Hematopoietic multipotent progenitor cell (in vitro differentiated cells): ENCODE data around the gene SEC31B. TPM values are rescaled to one million over a fixed set of nuclear protein-coding genes. Genes with fewer than 3 reads are reported as not detected.

Experiments
- DNase-seq, 3 donors: peaks; one replicate each; pipeline ENCODE4 v3.0.0-alpha.2; 2011 to 2015; ENCODE audit warnings: low read depth in 2 of 3, low spot score in 2 of 3
- total RNA-seq: library from RNA; depleted of rRNA; stranded (reverse); fragments of >200 nt; gene quantifications from one replicate; pipeline ENCODE4 v1.2.3, GENCODE V29; 2012

SEC31B gene
- total RNA-seq, 1 donor: 9.7 TPM

DNA sequence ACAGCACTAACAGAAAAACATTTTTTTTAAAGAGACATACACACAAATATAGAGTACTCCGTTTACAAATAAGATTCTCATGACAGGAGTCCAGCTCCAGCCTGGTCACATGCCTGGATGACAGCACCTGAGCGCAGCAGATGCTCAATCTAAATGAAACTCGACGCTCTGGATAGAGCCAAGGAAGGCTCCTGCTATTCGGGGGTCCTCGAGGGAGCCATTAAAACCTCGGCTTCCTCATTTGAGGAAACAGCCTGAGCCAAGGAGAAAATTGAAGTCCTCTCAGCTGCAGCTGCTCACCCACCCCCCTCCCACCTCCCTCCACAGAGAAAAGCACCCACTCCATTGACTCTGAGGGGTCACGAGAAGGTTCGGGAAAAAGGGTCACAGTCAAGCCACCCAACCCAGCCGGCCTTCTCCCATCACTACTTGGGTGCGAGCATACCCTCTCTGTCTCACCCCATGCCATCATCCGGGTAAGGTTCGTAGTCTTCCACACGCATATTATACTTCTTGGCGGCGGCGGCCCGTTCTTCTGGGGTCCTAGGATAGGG is 9.3 kb upstream of the SEC31B start:
- DNase-seq: peak in 2 of 3 donors; percentile 19 to 21

DNA sequence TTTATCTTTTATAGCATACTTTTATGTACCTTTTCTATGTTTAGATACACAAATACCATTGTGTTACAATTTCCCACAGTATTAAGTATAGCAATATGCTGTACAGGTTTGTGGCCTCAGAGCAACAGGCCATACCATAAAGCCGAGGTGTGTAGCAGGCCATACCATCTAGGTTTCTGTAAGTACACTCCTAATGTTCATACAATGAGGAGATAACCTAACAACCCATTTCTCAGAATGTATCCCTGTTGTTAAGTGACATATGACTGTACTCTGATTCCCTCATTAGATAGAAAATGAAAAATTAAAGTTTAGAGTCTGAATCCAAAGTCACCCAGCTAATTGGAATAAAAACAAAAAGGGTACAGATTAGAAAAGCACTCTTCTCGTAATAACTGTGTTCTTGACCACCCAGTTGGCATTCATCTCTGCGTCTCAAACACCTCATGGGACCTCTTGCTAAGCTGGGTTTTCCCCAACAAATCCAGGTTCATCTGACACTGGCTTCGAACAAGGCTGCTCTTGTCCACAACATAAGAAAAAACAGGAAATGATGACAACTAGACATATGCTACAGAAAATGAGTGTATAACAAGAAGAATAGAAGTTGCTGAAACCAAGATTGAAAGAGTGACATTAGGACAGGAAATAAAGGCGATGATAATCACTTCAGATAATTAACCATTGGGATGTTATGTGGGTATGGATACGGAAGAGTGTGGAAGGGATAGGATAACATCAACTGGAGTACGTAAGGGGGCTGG is 8.6 kb upstream of the SEC31B start:
- no peak for DNase-seq

DNA sequence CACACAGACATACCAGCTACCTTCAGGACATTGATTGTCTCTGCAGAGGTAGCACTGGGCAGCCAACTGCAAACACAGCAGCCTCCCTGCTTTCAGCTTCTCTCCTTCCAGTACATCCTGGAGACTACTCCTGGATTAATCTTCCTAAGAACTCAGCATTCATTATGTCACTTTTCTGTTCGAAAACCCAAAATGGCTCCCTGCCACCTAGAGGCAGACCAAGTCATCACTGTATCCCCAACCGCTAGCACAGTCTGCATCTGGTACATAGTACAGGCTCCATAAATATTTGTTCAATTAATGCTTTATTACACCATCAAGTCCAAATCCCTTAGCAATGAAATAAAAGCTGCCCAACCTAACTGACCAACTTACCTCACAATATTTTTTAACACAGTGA is 5.0 kb upstream of the SEC31B start:
- DNase-seq: no peak

DNA sequence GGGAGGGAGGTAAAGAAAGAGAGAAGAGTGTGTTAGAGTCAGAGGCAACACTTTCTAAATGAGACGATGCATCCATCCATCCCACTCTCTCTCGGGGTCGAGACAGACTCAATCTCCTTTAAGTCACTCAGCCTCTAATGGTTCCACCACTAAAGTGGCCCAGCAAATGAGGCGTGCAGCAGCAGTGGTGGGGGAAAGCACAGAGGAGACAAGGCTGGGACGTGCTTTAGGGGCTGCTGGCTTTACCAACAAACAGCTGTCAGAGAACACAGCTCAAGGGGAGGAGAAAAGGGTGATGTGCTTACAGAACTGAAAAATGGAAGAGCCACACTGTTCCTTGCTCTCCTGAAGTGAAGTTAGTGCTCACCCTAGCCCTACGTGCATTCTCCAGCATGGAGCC is 4.5 kb upstream of the SEC31B start:
- no peak for DNase-seq

DNA sequence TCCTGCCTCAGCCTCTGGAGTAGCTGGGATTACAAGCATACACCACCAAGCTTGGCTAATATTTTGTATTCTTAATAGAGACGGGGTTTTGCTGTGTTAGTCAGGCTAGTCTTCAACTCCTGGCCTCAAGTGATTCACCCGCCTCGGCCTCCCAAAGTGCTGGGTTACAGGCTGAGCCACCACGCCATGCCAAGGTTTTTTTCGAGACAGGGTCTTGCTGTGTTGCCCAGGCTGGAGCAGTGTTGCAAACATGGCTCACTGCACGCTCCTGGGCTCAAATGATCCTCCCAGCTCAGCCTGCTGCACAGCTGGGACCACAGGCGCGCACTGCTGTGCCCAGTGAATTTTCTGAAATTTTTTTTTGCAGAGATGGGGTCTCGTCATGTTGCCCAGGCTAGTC is 3.3 kb upstream of the SEC31B start:
- no peak for DNase-seq

DNA sequence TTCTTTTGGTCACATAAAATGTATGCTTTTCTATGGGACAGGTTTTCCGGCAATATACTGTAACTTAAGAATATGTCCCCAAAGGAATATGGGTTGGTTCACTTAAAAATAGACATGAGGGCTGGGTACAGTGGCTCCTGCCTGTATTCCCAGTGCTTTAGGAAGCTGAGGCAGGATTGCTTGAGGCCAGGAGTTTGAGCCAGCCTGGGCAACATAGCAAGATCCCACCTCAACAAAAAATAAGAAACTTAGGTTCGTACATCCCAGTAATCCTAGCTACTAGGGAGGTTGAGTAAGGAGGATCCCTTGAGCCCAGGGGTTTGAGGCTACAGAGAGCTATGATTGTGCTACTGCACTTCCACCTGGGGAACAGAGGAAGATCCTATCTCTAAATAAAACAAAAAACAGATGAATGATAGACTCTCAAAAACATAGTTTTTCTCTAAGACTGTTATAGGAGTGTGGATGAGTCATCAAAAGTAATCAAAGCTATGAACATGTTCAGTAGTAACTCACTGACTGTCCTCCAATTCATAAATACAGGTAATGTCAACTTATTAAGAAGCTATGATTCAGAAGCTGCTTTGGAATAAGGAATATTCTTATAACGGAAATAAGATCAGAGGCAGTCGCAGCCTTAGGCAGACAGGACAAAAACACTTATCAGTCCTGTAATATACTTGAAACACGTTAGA is 2.6 kb upstream of the SEC31B start:
- no peak for DNase-seq

DNA sequence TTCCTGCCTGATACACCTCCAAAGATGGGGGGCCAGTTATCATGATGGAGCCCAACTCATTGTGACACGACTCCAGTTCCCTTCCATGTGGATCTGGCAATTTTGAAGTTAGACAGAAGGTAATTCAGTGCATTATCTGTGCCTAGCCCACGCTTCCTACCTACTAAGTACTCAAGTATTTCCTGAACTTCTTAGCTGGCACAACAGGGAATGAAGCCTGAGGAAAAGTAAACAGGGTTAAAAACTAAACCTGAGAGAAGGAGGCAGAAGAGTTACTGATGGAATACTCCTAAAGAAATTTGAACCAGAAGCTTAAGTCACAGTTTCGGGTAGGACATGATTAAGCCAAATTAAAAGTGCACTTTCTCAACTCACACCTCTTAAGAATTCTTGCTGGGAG is 1.1 kb upstream of the SEC31B start:
- DNase-seq: no peak

DNA sequence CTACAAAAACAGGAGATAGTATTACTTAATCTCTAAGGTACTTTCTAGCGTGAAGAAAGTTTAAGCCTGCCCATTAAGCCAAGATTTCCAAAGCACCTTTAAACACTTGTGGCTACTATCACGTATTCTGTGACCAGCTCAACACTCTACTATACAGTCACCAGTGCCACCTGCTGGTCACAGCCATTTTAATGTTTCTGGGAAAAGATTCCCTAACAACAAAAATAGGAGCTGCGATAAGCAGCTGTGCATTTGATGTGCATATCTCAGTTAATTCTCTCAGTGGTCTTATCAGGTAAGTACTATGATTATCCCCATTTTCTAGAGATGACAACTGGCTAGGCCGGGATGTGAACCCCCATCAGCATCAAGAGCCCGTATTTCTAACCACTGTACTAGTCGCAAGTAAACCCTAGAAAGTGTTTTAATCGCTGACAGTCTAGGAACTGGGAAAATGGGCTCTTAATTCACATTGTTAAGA is 860 bp downstream of the SEC31B start:
- DNase-seq: peak in 2 of 3 donors; percentile 41 to 65

DNA sequence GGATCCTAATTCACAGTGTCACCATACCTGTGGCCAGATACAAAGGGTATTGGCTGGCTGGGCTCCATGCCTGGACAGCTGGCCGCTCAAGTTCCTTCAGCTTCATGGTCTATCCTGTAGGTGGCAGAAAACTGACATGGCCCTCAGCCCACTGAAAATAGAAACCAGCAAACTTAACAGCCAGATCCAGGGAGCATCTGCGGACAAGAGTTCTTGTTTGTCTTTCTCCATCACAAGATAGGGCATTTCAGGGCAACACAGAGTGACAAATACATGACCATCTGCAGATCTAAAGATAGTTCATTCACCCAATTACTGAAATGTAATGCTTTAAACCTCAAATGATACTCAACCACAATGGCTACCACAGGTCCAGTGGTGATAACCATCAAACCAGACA is 2.8 kb downstream of the SEC31B start:
- DNase-seq: no peak

- no peak for DNase-seq
Measured at GRCh38 chr10:100515612-100516011, 4.0 kb downstream of the SEC31B start.

GRCh38 chr10:100510533-100511308 is 8.9 kb downstream of the SEC31B start:
- peak in 2 of 3 donors; percentile 55 to 79 for DNase-seq

GRCh38 chr10:100509241-100509840 is 10.3 kb downstream of the SEC31B start:
- DNase-seq: no peak

- DNase-seq: peak; percentile 39 to 81 (median 59)
Measured at GRCh38 chr10:100508691-100509150, 10.9 kb downstream of the SEC31B start.

DNA sequence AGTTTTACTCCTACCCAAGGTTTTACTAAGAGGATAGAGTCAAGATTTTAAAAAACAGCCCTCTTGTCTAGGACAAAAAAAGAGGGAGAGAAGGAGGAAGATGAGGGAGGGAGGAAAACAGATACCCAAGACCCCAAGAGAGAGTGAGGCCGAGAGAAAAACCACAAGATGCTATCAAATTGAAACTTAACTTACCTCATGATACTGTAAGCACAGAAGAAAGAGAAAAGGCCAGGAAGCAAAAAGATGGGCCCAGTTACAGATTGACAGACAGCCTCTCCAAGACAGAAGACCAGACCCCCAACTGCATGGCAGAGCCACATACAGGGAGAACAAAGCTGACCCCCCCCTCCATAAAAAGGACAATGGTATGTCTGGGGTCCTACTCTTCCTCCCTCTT is 11.4 kb downstream of the SEC31B start:
- DNase-seq: no peak

DNA sequence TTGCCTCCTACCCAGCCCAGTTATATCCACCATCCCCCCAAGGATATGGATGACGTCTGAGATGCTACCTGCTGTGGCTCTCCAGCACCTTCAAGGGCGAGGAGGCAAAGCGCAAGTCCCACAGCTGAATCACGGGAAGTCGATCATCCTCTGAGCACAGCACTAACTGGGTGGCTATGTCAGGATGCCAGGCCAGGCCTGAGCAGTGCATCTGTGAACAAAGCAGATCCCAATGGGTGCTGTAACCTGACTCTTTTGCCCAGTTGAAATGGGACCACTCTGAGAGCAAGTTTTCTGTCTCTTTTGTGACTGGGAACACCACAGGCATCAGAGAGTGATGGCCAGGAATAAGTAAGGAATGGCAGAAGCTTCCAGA is 12.3 kb downstream of the SEC31B start:
- no peak for DNase-seq

DNA sequence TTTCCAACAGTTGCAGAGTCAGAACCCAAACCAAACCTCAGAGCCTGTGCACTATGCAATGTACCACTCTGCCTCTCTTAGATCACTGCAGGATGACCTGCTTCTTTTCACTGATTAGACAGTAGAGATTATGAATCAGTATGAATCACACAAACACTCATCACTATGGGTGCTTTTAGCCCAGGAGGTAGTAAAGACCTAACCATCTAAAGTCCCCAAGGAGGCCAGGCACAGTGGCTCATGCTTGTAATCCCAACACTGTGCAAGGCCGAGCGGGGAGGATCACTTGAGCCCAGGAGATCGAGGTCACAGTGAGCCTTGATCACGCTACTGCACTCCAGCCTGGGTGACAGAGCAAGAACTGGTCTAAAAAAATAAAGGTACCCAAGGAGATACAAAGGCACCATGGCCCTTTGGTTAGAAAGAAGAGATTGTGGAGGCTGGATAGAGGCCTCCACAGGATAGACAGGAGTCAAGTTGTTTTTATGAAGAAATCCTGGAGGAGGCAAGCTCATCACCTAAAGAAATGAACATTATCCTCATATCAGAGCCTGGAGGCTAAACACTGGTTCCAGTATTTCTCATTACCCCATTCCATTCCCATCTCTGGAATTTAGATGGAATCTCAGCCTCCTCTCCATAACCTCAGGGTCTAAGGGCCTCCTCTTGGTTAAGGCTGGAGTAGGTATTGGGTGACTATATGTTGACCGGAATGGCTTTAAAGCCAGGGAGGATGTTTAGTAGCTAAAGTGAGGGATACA is 12.9 kb downstream of the SEC31B start:
- DNase-seq: no peak

DNA sequence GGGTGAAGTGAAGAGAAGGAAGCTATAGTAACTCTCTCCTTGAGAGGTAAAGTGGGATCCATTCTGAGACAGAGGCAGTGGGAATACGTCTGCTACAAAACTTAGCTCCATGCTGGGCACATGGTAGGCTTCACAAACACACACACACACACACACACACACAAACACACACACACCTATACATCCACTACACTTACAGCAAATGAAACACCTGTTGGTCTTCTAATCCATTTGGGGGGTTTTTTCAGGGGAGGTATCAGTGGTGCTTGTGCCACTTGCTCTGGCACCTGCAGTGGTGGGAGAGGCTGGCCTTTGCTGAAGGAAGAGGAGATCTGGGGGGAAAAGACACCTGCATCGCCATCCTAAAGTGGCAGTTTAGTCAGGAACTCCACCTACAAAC is 14.5 kb downstream of the SEC31B start:
- no peak for DNase-seq

GRCh38 chr10:100504096-100504495 is 15.6 kb downstream of the SEC31B start:
- DNase-seq: no peak

DNA sequence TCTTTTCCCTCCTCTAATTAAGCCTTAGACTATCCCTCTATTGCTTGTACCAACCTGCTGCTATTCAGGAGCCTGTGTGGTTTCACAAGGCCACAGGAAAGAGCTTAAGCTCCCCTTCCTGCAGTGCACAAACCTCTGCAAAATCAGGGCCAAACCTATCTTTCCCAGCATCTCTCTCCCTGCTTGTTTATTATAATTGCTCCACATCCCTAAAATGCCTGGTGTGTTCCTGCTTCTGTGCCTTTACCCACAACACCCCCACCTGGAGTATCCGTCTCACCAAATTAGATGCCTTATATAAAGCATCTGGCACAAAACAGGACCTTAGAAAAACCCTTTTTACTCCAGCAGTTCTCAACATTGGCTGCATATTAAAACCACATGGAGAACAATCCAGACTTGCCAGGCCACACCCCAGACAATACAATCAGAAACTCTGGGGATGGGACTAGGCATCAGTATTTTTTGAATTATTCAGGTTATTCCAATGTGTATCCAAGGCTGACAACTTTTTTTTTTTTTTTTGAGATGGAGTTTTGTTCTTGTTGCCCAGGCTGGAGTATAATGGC is 16.7 kb downstream of the SEC31B start:
- DNase-seq: no peak

GRCh38 chr10:100501423-100501822 is 18.2 kb downstream of the SEC31B start:
- no peak for DNase-seq
